Stimulated activated effector memory CD8-positive, alpha-beta T cell treated with anti-CD3 and anti-CD28 coated beads, Interleukin-12 subunit alpha, Interleukin-12 subunit beta, amount 100 ng/mL, for 72 hours (primary cell): ENCODE data around the gene ALPK3.
"Not testable (repeated sequence)": the region's sequence is repeated elsewhere in the genome, so short reads cannot be mapped to it uniquely, and the experiment has no call there.

Source experiments
- ATAC-seq: fragments of 150-1000 bp; cut with Tn5 transposase; 2 replicates; pipeline ENCODE4 v1.10.0; 2021
- DNase-seq, 2 donors: peaks; one replicate each; pipeline ENCODE4 v3.0.0; 2021 to 2022; ENCODE audit warnings: low spot score in 2 of 2
- H3K27ac Mint-ChIP-seq: one replicate; pipeline ENCODE4 v1.8.0; 2022; ENCODE audit warnings: mild to moderate bottlenecking, mixed read lengths
- H3K36me3 Mint-ChIP-seq: one replicate; pipeline ENCODE4 v1.8.0; 2022; ENCODE audit warnings: mild to moderate bottlenecking, mixed read lengths
- H3K4me1 Mint-ChIP-seq: one replicate; pipeline ENCODE4 v1.8.0; 2022; ENCODE audit warnings: mixed read lengths
- H3K4me3 Mint-ChIP-seq: one replicate; pipeline ENCODE4 v1.8.0; 2022; ENCODE audit warnings: mild to moderate bottlenecking, mixed read lengths
- H3K9me3 Mint-ChIP-seq: one replicate; pipeline ENCODE4 v1.8.0; 2022; ENCODE audit warnings: mixed read lengths

Gene ALPK3

DNA sequence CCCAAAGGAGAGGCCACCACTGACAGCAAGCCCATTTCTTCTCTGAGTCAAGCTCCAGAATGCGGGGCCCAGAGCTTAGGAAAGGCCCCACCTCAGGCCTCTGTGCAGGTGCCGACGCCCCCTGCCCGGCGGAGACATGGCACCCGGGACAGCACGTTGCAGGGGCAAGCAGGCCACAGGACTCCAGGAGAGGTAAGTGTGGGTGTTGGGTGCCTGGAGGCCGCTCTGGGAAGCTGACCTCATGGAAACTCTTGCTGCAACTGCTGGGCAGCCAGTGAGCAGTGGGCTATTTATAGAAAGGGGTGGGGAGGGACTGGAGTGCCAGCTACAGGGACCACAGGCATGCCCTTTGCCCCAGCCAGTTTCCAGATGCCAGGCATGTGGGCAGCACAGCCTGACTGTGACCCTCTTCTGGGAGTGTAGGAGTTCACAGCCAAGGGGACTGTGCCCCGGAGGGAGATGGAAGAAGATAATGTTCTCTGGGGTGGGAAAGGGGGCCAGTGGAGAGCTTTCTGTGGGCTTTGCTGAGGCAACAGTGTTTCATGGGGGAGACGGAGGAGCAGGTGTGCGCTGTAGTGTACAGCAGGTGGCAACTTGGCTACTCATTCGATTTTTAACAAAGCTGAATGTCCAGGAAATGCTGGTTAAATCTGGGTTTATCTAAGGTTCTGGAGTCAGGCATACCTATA, 23.7 kb downstream of the ALPK3 start:
- Mint-ChIP-seq H3K4me3 (no peak overlapping the region), H3K27ac (no peak overlapping the region), H3K9me3 (no peaks in the 10 kb centered on the region), H3K36me3 (no peaks in the 10 kb centered on the region), H3K4me1 (peaks cover 10% of the 10 kb centered on the region)
- ATAC-seq: peak; percentile 41
- no peak for DNase-seq

DNA sequence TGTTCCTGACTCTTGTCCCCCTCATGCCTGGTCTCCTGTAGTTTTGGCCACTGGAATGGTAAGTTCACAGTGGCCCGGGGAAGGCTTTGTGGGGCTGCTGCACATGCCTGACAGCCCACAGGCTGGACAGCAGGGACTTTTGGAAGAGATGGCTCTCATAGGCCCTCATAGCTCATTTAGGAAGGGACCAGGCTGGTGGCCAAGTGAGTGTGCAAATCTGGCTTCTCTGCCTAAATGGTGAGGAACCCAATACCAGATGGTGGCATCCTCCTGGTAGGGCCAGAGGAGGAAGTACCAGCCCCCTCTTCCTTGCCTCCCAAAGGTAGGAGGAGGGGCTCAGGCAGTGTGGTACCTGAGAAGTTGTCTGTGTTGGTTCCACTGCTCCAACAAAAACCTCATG, 25.6 kb downstream of the ALPK3 start:
- no peak overlapping the region for H3K4me3 Mint-ChIP-seq
- no peak overlapping the region for H3K27ac Mint-ChIP-seq
- no peaks in the 10 kb centered on the region for H3K36me3 Mint-ChIP-seq
- ATAC-seq (no peak), DNase-seq (no peak)
- H3K9me3 Mint-ChIP-seq: peaks cover 5% of the 10 kb centered on the region
- H3K4me1 Mint-ChIP-seq: peaks cover 10% of the 10 kb centered on the region

GRCh38 chr15:84844964-84845363, 27.8 kb downstream of the ALPK3 start:
- Mint-ChIP-seq H3K4me3 (no peak overlapping the region), H3K27ac (no peak overlapping the region), H3K36me3 (no peaks in the 10 kb centered on the region), H3K9me3 (peaks cover 5% of the 10 kb centered on the region), H3K4me1 (peaks cover 10% of the 10 kb centered on the region)
- DNase-seq: no peak
- ATAC-seq: no peak

- H3K4me3 Mint-ChIP-seq, H3K9me3 Mint-ChIP-seq, H3K36me3 Mint-ChIP-seq, H3K27ac Mint-ChIP-seq: not testable (repeated sequence)
- peak; percentile 18 to 62 for DNase-seq
- peaks cover 10% of the 10 kb centered on the region for H3K4me1 Mint-ChIP-seq
- ATAC-seq: peak; percentile 50
Observed at GRCh38 chr15:84845631-84846030, 28.5 kb downstream of the ALPK3 start.

- ATAC-seq: no peak
- Mint-ChIP-seq H3K36me3 (no peaks in the 10 kb centered on the region), H3K27ac (no peak overlapping the region), H3K4me3 (no peak overlapping the region), H3K9me3 (peaks cover 5% of the 10 kb centered on the region), H3K4me1 (peaks cover 4% of the 10 kb centered on the region)
- no peak for DNase-seq
Observed at GRCh38 chr15:84846269-84846668, 29.1 kb downstream of the ALPK3 start.

DNA sequence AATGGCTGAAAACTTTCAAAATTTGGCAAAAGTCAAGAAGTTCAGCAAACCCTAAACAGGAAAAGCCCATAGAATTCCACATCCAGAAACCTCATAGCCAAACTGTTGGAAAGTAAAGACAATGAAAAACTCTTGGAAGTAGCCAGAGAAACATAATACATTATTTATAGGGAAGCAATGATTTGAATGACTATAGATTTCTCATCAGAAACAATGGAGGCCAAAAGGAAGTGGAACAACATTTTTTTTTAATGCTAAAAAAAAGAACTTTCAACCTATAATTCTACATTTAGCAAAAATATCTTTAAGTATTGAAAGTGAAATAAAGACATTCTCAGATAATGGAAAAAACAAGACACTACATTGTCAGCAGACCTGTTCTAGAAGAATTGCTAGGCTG, 30.2 kb downstream of the ALPK3 start:
- DNase-seq: no peak
- ATAC-seq: no peak
- no peaks in the 10 kb centered on the region for H3K4me1 Mint-ChIP-seq
- H3K36me3 Mint-ChIP-seq: no peaks in the 10 kb centered on the region
- no peak overlapping the region for H3K27ac Mint-ChIP-seq
- peaks cover 5% of the 10 kb centered on the region for H3K9me3 Mint-ChIP-seq
- H3K4me3 Mint-ChIP-seq: no peak overlapping the region

GRCh38 chr15:84852212-84852611, 35.1 kb downstream of the ALPK3 start:
- DNase-seq: no peak
- H3K4me1 Mint-ChIP-seq: no peaks in the 10 kb centered on the region
- no peak overlapping the region for H3K27ac Mint-ChIP-seq
- H3K36me3 Mint-ChIP-seq: no peaks in the 10 kb centered on the region
- no peak overlapping the region for H3K4me3 Mint-ChIP-seq
- H3K9me3 Mint-ChIP-seq: peaks cover under 1% of the 10 kb centered on the region
- no peak for ATAC-seq

GRCh38 chr15:84855136-84855535, 38.0 kb downstream of the ALPK3 start:
- Mint-ChIP-seq H3K27ac (peak overlapping the region; percentile 77), H3K4me1 (no peaks in the 10 kb centered on the region), H3K36me3 (no peaks in the 10 kb centered on the region), H3K9me3 (no peaks in the 10 kb centered on the region), H3K4me3 (no peak overlapping the region)
- no peak for ATAC-seq
- no peak for DNase-seq

- no peak for DNase-seq
- no peak for ATAC-seq
- Mint-ChIP-seq H3K36me3 (no peaks in the 10 kb centered on the region), H3K27ac (peak overlapping the region; percentile 77), H3K4me1 (no peaks in the 10 kb centered on the region), H3K9me3 (no peaks in the 10 kb centered on the region), H3K4me3 (no peak overlapping the region)
Observed at GRCh38 chr15:84855765-84856164, 38.6 kb downstream of the ALPK3 start.

DNA sequence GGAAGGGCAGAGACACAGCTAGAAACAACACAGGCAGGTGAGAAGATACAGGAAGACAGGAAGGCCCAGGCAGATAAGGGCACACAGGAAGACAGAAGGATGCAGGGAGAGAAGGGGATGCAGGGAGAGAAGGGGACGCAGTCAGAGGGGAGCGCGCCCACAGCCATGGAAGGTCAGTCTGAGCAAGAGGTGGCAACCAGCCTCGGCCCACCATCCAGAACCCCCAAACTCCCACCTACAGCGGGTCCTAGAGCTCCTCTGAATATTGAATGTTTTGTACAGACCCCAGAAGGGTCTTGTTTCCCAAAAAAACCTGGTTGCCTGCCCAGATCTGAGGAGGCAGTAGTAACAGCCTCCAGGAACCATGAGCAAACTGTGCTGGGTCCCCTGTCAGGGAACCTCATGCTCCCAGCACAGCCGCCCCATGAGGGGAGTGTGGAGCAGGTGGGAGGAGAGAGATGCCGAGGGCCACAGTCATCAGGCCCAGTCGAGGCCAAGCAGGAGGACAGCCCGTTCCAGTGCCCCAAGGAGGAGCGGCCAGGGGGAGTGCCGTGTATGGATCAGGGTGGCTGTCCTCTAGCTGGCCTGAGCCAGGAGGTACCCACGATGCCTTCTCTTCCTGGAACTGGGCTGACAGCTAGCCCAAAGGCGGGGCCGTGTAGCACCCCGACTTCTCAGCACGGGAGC, 39.7 kb downstream of the ALPK3 start:
- Mint-ChIP-seq H3K27ac (no peak overlapping the region), H3K36me3 (no peaks in the 10 kb centered on the region), H3K4me1 (no peaks in the 10 kb centered on the region), H3K9me3 (no peaks in the 10 kb centered on the region), H3K4me3 (no peak overlapping the region)
- DNase-seq (no peak), ATAC-seq (no peak)

DNA sequence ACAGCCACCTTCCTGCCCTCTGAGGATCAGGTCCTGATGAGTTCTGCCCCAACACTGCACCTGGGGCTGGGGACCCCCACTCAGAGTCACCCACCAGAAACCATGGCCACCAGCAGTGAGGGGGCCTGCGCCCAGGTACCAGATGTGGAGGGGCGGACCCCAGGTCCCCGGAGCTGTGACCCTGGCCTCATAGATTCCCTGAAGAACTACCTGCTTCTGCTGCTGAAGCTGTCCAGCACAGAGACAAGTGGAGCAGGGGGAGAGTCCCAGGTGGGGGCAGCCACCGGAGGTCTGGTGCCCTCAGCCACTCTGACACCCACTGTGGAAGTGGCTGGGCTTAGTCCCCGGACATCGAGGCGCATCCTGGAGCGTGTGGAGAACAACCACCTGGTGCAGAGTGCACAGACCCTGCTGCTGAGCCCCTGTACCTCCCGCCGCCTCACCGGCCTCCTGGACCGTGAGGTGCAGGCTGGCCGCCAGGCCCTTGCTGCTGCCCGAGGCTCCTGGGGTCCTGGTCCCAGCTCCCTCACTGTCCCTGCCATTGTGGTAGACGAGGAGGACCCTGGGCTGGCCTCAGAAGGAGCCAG, 40.4 kb downstream of the ALPK3 start:
- H3K4me3 Mint-ChIP-seq: no peak overlapping the region
- ATAC-seq (peak; percentile 33), DNase-seq (no peak)
- H3K36me3 Mint-ChIP-seq: no peaks in the 10 kb centered on the region
- no peaks in the 10 kb centered on the region for H3K9me3 Mint-ChIP-seq
- no peaks in the 10 kb centered on the region for H3K4me1 Mint-ChIP-seq
- no peak overlapping the region for H3K27ac Mint-ChIP-seq

GRCh38 chr15:84858231-84858630, 41.1 kb downstream of the ALPK3 start:
- DNase-seq: no peak
- peak; percentile 17 for ATAC-seq
- H3K27ac Mint-ChIP-seq: peak overlapping the region; percentile 34
- H3K36me3 Mint-ChIP-seq: no peaks in the 10 kb centered on the region
- no peaks in the 10 kb centered on the region for H3K9me3 Mint-ChIP-seq
- no peaks in the 10 kb centered on the region for H3K4me1 Mint-ChIP-seq
- H3K4me3 Mint-ChIP-seq: no peak overlapping the region

DNA sequence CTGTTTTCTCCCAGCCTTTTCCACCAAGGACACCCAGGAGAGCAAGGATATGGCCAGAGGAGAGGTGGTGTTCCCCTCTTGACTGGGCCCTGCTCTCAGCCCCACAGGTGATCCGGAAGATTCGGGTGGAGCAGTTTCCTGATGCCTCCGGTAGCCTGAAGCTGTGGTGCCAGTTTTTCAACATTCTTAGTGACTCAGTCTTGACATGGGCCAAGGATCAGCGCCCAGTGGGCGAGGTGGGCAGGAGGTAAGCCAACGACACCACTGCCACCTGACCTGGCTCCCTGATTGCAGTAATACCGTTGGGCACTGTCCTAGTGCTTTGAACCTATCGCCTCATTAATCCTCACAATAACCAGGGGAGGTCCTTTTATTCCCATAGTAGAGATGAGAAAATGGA, 42.0 kb downstream of the ALPK3 start:
- Mint-ChIP-seq H3K4me3 (no peak overlapping the region), H3K4me1 (no peaks in the 10 kb centered on the region)

DNA sequence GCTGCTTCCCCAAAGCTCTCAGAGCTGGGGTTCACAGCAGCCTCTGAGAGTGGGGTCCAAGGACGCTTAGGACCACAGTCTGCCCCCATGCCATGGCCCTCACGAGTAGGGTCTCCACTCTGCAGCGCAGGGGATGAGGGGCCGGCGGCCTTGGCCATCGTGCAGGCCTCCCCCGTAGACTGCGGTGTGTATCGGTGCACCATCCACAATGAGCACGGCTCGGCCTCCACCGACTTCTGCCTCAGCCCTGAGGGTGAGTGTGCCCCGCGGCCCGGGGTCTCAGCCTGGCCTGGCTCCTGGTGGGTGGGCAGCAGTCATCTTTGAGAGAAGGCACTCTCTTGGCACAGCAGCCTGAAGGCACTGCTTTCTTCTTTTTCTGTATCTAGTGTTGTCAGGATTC, 42.5 kb downstream of the ALPK3 start:
- ATAC-seq: peak; percentile 35
- no peaks in the 10 kb centered on the region for H3K4me1 Mint-ChIP-seq
- DNase-seq: no peak
- no peak overlapping the region for H3K4me3 Mint-ChIP-seq
- H3K9me3 Mint-ChIP-seq: no peaks in the 10 kb centered on the region
- H3K27ac Mint-ChIP-seq: no peak overlapping the region
- H3K36me3 Mint-ChIP-seq: no peaks in the 10 kb centered on the region

More for the DNA sequence above, 42.0 kb downstream of the ALPK3 start:
- ATAC-seq (peak; percentile 12), DNase-seq (no peak)
- no peak overlapping the region for H3K27ac Mint-ChIP-seq
- H3K9me3 Mint-ChIP-seq: no peaks in the 10 kb centered on the region
- no peaks in the 10 kb centered on the region for H3K36me3 Mint-ChIP-seq

DNA sequence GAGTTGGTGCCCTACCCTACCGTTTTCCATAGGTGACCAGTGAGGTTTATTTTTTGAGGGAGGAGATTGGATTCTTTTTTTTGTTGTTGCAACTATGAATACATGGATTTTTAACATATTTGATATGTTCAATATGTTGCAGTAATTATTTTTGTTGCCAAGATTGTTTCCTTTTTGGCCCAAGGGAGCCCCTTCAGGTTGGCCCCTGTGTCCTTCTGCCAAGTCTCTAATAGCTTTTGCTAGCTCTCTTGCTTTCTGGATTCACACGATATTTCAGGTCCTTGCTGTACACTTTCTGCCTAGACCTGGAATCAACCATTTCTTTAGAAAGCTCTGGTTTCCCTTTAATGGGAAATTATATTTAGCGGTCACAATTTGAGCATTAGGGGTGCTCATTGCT, 44.6 kb downstream of the ALPK3 start:
- Mint-ChIP-seq H3K4me1 (no peaks in the 10 kb centered on the region), H3K4me3 (no peak overlapping the region), H3K9me3 (no peaks in the 10 kb centered on the region), H3K36me3 (no peaks in the 10 kb centered on the region), H3K27ac (no peak overlapping the region)
- ATAC-seq (no peak), DNase-seq (no peak)
